ENCODE results near the gene MBLAC1.

Gene MBLAC1

GRCh38 chr7:100174582-100174981, 47.8 kb downstream of the MBLAC1 start:
- Histone ChIP-seq H3K4me1 (ENCODE audit: low read length) (peaks cover 19% of the 10 kb centered on the region), H3K9me3 (ENCODE audit: insufficient read depth, low read length) (no peaks in the 10 kb centered on the region), H3K9ac (ENCODE audit: low read length) (no peak overlapping the region), H4K20me1 (ENCODE audit: insufficient read depth, low read length) (no peaks in the 10 kb centered on the region), H3K36me3 (replicated peaks; ENCODE audit: low read depth, low read length) (no peaks in the 10 kb centered on the region), H3K79me2 (ENCODE audit: low read length) (no peaks in the 10 kb centered on the region), H3K27me3 (ENCODE audit: low read depth, low read length) (peaks cover 4% of the 10 kb centered on the region), H3K27ac (ENCODE audit: low read length) (no peak overlapping the region), H3K4me2 (ENCODE audit: low read length) (no peak overlapping the region), H3K4me3 (ENCODE audit: low read length) (no peak overlapping the region), H2AFZ (ENCODE audit: low read depth, low read length) (no peak overlapping the region)
- TF ChIP-seq EZH2phosphoT487 (IDR thresholded peaks at IDR 0.05; ENCODE audit: low read depth) (no peak), CTCF (IDR thresholded peaks at IDR 0.05; ENCODE audit: low read depth, low read length) (no peak)

GRCh38 chr7:100175296-100175935, 48.6 kb downstream of the MBLAC1 start:
- Histone ChIP-seq H3K4me3 (ENCODE audit: low read length) (no peak overlapping the region), H4K20me1 (ENCODE audit: insufficient read depth, low read length) (no peaks in the 10 kb centered on the region), H3K9ac (ENCODE audit: low read length) (no peak overlapping the region), H3K9me3 (ENCODE audit: insufficient read depth, low read length) (no peaks in the 10 kb centered on the region), H3K27ac (ENCODE audit: low read length) (no peak overlapping the region), H3K4me2 (ENCODE audit: low read length) (no peak overlapping the region), H3K27me3 (ENCODE audit: low read depth, low read length) (peaks cover 4% of the 10 kb centered on the region), H3K36me3 (replicated peaks; ENCODE audit: low read depth, low read length) (no peaks in the 10 kb centered on the region), H3K4me1 (ENCODE audit: low read length) (peaks cover 11% of the 10 kb centered on the region), H3K79me2 (ENCODE audit: low read length) (no peaks in the 10 kb centered on the region), H2AFZ (ENCODE audit: low read depth, low read length) (no peak overlapping the region)
- TF ChIP-seq CTCF (IDR thresholded peaks at IDR 0.05; ENCODE audit: low read depth, low read length) (no peak), EZH2phosphoT487 (IDR thresholded peaks at IDR 0.05; ENCODE audit: low read depth) (no peak)

GRCh38 chr7:100176096-100177044, 49.6 kb downstream of the MBLAC1 start:
- Histone ChIP-seq H4K20me1 (ENCODE audit: insufficient read depth, low read length) (no peaks in the 10 kb centered on the region), H3K79me2 (ENCODE audit: low read length) (no peaks in the 10 kb centered on the region), H3K27me3 (ENCODE audit: low read depth, low read length) (peaks cover 4% of the 10 kb centered on the region), H3K9me3 (ENCODE audit: insufficient read depth, low read length) (no peaks in the 10 kb centered on the region), H3K4me1 (ENCODE audit: low read length) (peaks cover 11% of the 10 kb centered on the region), H2AFZ (ENCODE audit: low read depth, low read length) (peak overlapping the region; percentile 90), H3K4me3 (ENCODE audit: low read length) (peak overlapping the region; percentile 82), H3K27ac (ENCODE audit: low read length) (no peak overlapping the region), H3K9ac (ENCODE audit: low read length) (peak overlapping the region; percentile 58), H3K36me3 (replicated peaks; ENCODE audit: low read depth, low read length) (no peaks in the 10 kb centered on the region), H3K4me2 (ENCODE audit: low read length) (peak overlapping the region; percentile 82)
- TF ChIP-seq CTCF (IDR thresholded peaks at IDR 0.05; ENCODE audit: low read depth, low read length) (no peak), EZH2phosphoT487 (IDR thresholded peaks at IDR 0.05; ENCODE audit: low read depth) (no peak)
